K562 (cell line): ENCODE measurements around the gene GRIK1. TPM values are rescaled to one million over a fixed set of nuclear protein-coding genes. Genes with fewer than 3 reads are reported as not detected.
A peak's percentile ranks its signal among the peaks of the same experiment; 100 is the strongest.

Experiments used
- ATAC-seq: fragments of 200-7000 bp; cut with Tn5 transposase; 3 replicates; pipeline ENCODE4 v1.9.1; 2020; ENCODE audit warnings: moderate library complexity
- BruUV-seq: library from RNA; stranded (reverse); fragments of 400-500 nt; replicated peaks from 2 replicates; lab custom pipeline; 2021; lab: Mats Ljungman, UMichigan
- CTCF ChIA-PET: fragments of 300-600 bp; formaldehyde crosslinking; extraction: SDS; loops from one replicate; lab custom pipeline; 2021; ENCODE audit warnings: low intra/inter-chr PET ratio; lab: Yijun Ruan, JAX
- POLR2A ChIA-PET: fragments of 300-600, 350-650 bp; sonication (Branson Sonifier 250); formaldehyde crosslinking; extraction: SDS; loops from one replicate; lab custom pipeline; 2021; ENCODE audit warnings: antibody characterized with exemption, inconsistent platforms; lab: Yijun Ruan, JAX
- DNase-seq, 4 experiments: peaks; one replicate each; pipeline versions ENCODE4 v3.0.0 to v3.0.0-alpha.2; 2011 to 2018; ENCODE audit warnings: low spot score in 3 of 4, mixed read lengths in 3 of 4; ENCODE audit errors: extremely low read depth in 1 of 4
- FAIRE-seq: peaks from 2 replicates; lab custom pipeline; 2011; peaks lifted over from hg19 to GRCh38; lab: Jason Lieb, UNC
- H2AFZ ChIP-seq: 2 replicates; pipeline ENCODE4 v1.6.0; 2011; ENCODE audit warnings: low read depth, low read length, control low read depth, inconsistent platforms
- H3K27ac ChIP-seq: fragments of 200-600 bp; 3 replicates; pipeline ENCODE4 v1.8.0; 2011; ENCODE audit warnings: low read depth, mild to moderate bottlenecking, control low read depth, inconsistent platforms, low read length, moderate library complexity, mixed read lengths; ENCODE audit errors: extremely low read depth
- H3K27me3 ChIP-seq, 2 experiments: fragments of 300-600 bp in 1 of 2; 2 replicates in 1 of 2; 3 replicates in 1 of 2; pipeline versions ENCODE4 v1.6.0 to v1.8.0; 2011; ENCODE audit warnings: inconsistent platforms in 2 of 2, low read length in 2 of 2, mild to moderate bottlenecking in 1 of 2, mixed read lengths in 1 of 2, moderate library complexity in 1 of 2; ENCODE audit not compliant: control insufficient read depth in 2 of 2, insufficient read depth in 2 of 2
- H3K36me3 ChIP-seq: fragments of 300-600 bp; 3 replicates; pipeline ENCODE4 v1.8.0; 2011; ENCODE audit warnings: mild to moderate bottlenecking, low read length, inconsistent platforms; ENCODE audit not compliant: control insufficient read depth, insufficient read depth
- H3K4me1 ChIP-seq, 2 experiments: fragments of 200-600 bp in 1 of 2; replicated peaks in 1 of 2; 2 replicates in 1 of 2; 3 replicates in 1 of 2; pipeline versions ENCODE4 v1.5.1 to v1.8.0; 2011; ENCODE audit warnings: inconsistent platforms in 2 of 2, low read length in 2 of 2, mild to moderate bottlenecking in 1 of 2, mixed read lengths in 1 of 2, moderate library complexity in 1 of 2; ENCODE audit not compliant: control insufficient read depth in 2 of 2, insufficient read depth in 2 of 2
- H3K4me2 ChIP-seq: 2 replicates; pipeline ENCODE4 v1.6.1; 2011; ENCODE audit warnings: low read length, control low read depth, inconsistent platforms, mixed read lengths; ENCODE audit not compliant: insufficient read depth
- H3K4me3 ChIP-seq: fragments of 200-600 bp; sonication (generic), shearing (Covaris generic); 2 replicates; pipeline ENCODE4 v1.5.1; 2016; ENCODE audit warnings: control low read depth, inconsistent platforms
- H3K79me2 ChIP-seq: fragments of 200-600 bp; 3 replicates; pipeline ENCODE4 v1.8.0; 2011; ENCODE audit warnings: low read length, inconsistent platforms; ENCODE audit not compliant: control insufficient read depth, insufficient read depth
- H3K9ac ChIP-seq, 2 experiments: 2 replicates each; pipeline versions ENCODE4 v1.6.0 to v1.6.1; 2011; ENCODE audit warnings: low read depth in 2 of 2, low read length in 2 of 2, control low read depth in 1 of 2, inconsistent platforms in 1 of 2, mild to moderate bottlenecking in 1 of 2, mixed read lengths in 1 of 2; ENCODE audit not compliant: insufficient read depth in 1 of 2
- H3K9me1 ChIP-seq: one replicate; pipeline ENCODE4 v1.6.0; 2011; ENCODE audit warnings: inconsistent platforms, mild to moderate bottlenecking, low read length, moderate library complexity; ENCODE audit not compliant: control insufficient read depth, insufficient read depth
- H3K9me3 ChIP-seq: replicated peaks from 2 replicates; pipeline ENCODE4 v1.5.1; 2011; ENCODE audit warnings: low read depth, low read length, inconsistent platforms; ENCODE audit not compliant: control insufficient read depth, insufficient read depth
- H4K20me1 ChIP-seq: replicated peaks from 2 replicates; pipeline ENCODE4 v1.6.1; 2011; ENCODE audit warnings: low read length, inconsistent platforms, mixed read lengths; ENCODE audit not compliant: control insufficient read depth, insufficient read depth
- ARID1B ChIP-seq: fragments of 450-650 bp; IDR thresholded peaks from 2 replicates; pipeline ENCODE4 v1.6.1; 2016; ENCODE audit warnings: antibody characterized with exemption, mild to moderate bottlenecking, inconsistent platforms
- BACH1 ChIP-seq: fragments of 200-800 bp; sonication (Bioruptor generic); IDR thresholded peaks from 2 replicates; pipeline ENCODE4 v1.6.1; 2016; ENCODE audit warnings: missing genetic modification characterization, missing compliant biosample characterization
- CXXC5 ChIP-seq: fragments of 250-450 bp; sonication (Bioruptor Pico); IDR thresholded peaks from 2 replicates; pipeline ENCODE4 v1.8.0; 2022; ENCODE audit warnings: inconsistent platforms, mild to moderate bottlenecking, moderate library complexity
- HDAC3 ChIP-seq: fragments of 450-650 bp; IDR thresholded peaks from 2 replicates; pipeline ENCODE4 v1.6.1; 2018; ENCODE audit warnings: borderline replicate concordance, mild to moderate bottlenecking, moderate library complexity; ENCODE audit not compliant: partially characterized antibody
- HMBOX1 ChIP-seq: sonication (generic); IDR thresholded peaks from 2 replicates; pipeline ENCODE4 v1.6.1; 2016
- MECOM ChIP-seq: fragments of 250-450 bp; sonication (Bioruptor Pico); IDR thresholded peaks from 2 replicates; pipeline ENCODE4 v1.8.0; 2022; ENCODE audit warnings: inconsistent platforms
- MTF1 ChIP-seq: fragments of 250-450 bp; sonication (Bioruptor Pico); IDR thresholded peaks from 2 replicates; pipeline ENCODE4 v1.9.0; 2021; ENCODE audit warnings: moderate library complexity, mild to moderate bottlenecking, inconsistent platforms, borderline replicate concordance
- NUFIP1 ChIP-seq: fragments of 450-650 bp; IDR thresholded peaks from 2 replicates; pipeline ENCODE4 v1.6.1; 2018; ENCODE audit not compliant: partially characterized antibody
- RBBP5 ChIP-seq: fragments of 200-600 bp; sonication (generic); IDR thresholded peaks from 2 replicates; pipeline ENCODE4 v1.6.1; 2012; ENCODE audit warnings: borderline replicate concordance, mild to moderate bottlenecking, low read length, control low read depth, inconsistent platforms; ENCODE audit not compliant: insufficient read depth, poor library complexity, severe bottlenecking
- SMAD4 ChIP-seq: fragments of 250-450 bp; sonication (Bioruptor Pico); conservative IDR thresholded peaks from 2 replicates; pipeline ENCODE4 v1.8.0; 2021; ENCODE audit warnings: inconsistent platforms, mild to moderate bottlenecking, moderate library complexity
- SP2 ChIP-seq: IDR thresholded peaks from 2 replicates; pipeline ENCODE4 v1.6.1; 2011; ENCODE audit warnings: mild to moderate bottlenecking, low read depth, low read length, moderate library complexity; ENCODE audit not compliant: poor library complexity, severe bottlenecking; ENCODE audit errors: extremely low read depth
- SPI1 ChIP-seq: IDR thresholded peaks from 2 replicates; pipeline ENCODE4 v1.6.1; 2011; ENCODE audit warnings: low read depth, low read length, control low read depth, borderline replicate concordance
- TEAD4 ChIP-seq, 2 experiments: sonication (generic) in 1 of 2; formaldehyde crosslinking in 1 of 2; IDR thresholded peaks; 2 replicates each; pipeline versions ENCODE4 v1.6.1 to v1.8.0; 2012 to 2022; ENCODE audit warnings: borderline replicate concordance in 1 of 2, inconsistent platforms in 1 of 2, low read length in 1 of 2, mild to moderate bottlenecking in 1 of 2, missing genetic modification reagents in 1 of 2
- ZNF217 ChIP-seq: sonication (generic); formaldehyde crosslinking; IDR thresholded peaks from 2 replicates; pipeline ENCODE4 v1.8.0; 2022; ENCODE audit warnings: mild to moderate bottlenecking, missing genetic modification reagents
- ZNF316 ChIP-seq: fragments of 450-650 bp; IDR thresholded peaks from 2 replicates; pipeline ENCODE4 v1.6.1; 2016
- ZNF347 ChIP-seq: fragments of 450-650 bp; formaldehyde crosslinking; IDR thresholded peaks from 2 replicates; pipeline ENCODE4 v1.4.0; 2020; ENCODE audit warnings: low read depth, mild to moderate bottlenecking, moderate library complexity
- ZNF644 ChIP-seq: fragments of 200-800 bp; sonication (Bioruptor generic); IDR thresholded peaks from 2 replicates; pipeline ENCODE4 v1.6.1; 2016; ENCODE audit warnings: low read depth, missing genetic modification characterization, missing compliant biosample characterization
- WGBS: fragments of 100-300 bp; shearing (Covaris generic); methylation state at CpG from one replicate; pipeline ENCODE4 v1.1.6; 2016; ENCODE audit warnings: low coverage, mixed read lengths; ENCODE audit not compliant: insufficient coverage; ENCODE audit errors: missing lambda C conversion rate; 5-methylcytosine and 5-hydroxymethylcytosine counted together
- in situ Hi-C: fragments of 300-500 bp; cut with MboI; formaldehyde crosslinking; loops from 4 replicates; pipeline ENCODE4 v1.15.0; 2018; ENCODE audit warnings: inconsistent platforms, mixed read lengths
- intact Hi-C: fragments of 100-400 bp; cut with micrococcal nuclease; formaldehyde crosslinking; loops from 2 replicates; pipeline ENCODE4 v1.14.2; 2022
- polyA plus RNA-seq, 8 experiments: library from polyadenylated mRNA; depleted of rRNA in 4 of 8; stranded (reverse) in 5 of 8; unstranded in 3 of 8; fragments of >200 nt; fragmentation: Nextera tagmentation in 2 of 8; fragmentation: Illumina TruSeq in 1 of 8; extraction: Ambion mirVana in 2 of 8; extraction: Trizol in 1 of 8; gene quantifications; 2 replicates each; pipeline versions ENCODE4 v1.2.1 to v1.2.3, GENCODE V29; 2011 to 2014; ENCODE audit warnings: inconsistent platforms in 1 of 8, missing spikeins in 1 of 8
- total RNA-seq, 7 experiments: library from RNA; depleted of rRNA in 6 of 7; stranded (reverse); fragments of >200 nt in 6 of 7; fragmentation: Illumina TruSeq in 2 of 7; extraction: Trizol in 2 of 7; gene quantifications; 2 replicates each; pipeline versions ENCODE4 v1.2.1 to v1.2.3, GENCODE V29; 2011 to 2021; ENCODE audit warnings: low replicate concordance in 1 of 7
- TF ChIP-seq, protein P1 (sequence below): sonication (generic); formaldehyde crosslinking; IDR thresholded peaks from 2 replicates; pipeline ENCODE4 v1.8.1; 2023; ENCODE audit warnings: mild to moderate bottlenecking, missing genetic modification reagents

The GRIK1 gene
- total and polyA plus RNA-seq, 9 of the 15 experiments (the other 6 are each of a cell fraction or from before 2014, with no cell fraction given): 0.17 to 2.8 (median 0.53) TPM

DNA sequence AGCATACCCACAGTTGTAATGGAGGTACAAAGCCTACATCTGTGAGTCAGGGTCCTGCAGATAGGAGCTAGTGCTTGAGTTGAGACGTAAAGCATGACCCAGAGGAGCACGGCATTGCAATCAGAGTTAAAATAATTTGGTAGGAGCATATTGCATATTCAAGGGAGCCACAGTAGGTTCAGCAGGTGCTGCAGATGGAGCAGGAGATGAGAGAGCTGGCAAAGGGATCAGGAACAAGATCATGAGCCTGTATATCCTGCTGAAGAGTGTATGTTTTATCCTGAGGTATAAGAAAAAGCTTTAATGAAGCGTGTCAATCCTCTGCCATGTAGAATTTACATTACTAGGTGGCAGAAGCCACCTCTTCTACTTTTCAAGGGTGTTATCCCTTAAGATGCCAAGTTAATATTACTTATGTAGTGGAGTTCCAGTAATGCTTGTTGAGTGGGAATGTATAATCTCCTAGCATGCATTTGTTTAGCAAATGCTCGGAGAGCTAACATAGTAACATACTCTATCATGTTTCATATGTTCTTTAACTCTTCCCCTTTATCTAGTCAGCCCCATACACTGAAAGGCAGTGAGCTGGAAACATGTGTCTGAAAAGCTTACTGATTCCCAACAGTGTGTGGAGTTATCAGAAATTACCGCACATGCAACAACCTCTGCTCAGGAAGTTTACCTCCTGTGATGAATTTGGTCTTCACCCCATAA lies 300.3 kb downstream of the GRIK1 start:
- no peak for FAIRE-seq
- Histone ChIP-seq H3K79me2 (no peaks in the 10 kb centered on the region), H3K9me3 (peaks cover 15% of the 10 kb centered on the region), H3K4me3 (no peak overlapping the region), H3K9ac (peak overlapping the region in 1 of 2 experiments; percentile 10; a peak in 1 of 4 replicates), H2AFZ (peak overlapping the region; percentile 63), H3K36me3 (peaks cover 13% of the 10 kb centered on the region), H3K4me1 (peaks cover 19 to 84% of the 10 kb centered on the region in 2 experiments), H4K20me1 (no peaks in the 10 kb centered on the region), H3K27ac (peak overlapping the region; percentile 98), H3K9me1 (no peaks in the 10 kb centered on the region), H3K4me2 (0 out of 2 replicates have a peak overlapping the region, but pooled peaks have one; percentile 7), H3K27me3 (no peaks in the 10 kb centered on the region)
- peak in 1 of 4 experiments; percentile 64 for DNase-seq
- BruUV-seq: no TSS peak
- intact Hi-C loops (loop anchor here (5.0 kb wide), 1 partner anchor 162 kb away; no protein-coding TSS in a partner anchor), in situ Hi-C loops (loop anchor here (5.0 kb wide), 1 partner anchor 332 kb away; no protein-coding TSS in a partner anchor)
- CTCF ChIA-PET: no interaction called here
- POLR2A ChIA-PET: interaction anchor here (0.5 to 0.9 kb wide), 3 partner anchors 11 to 115 kb away, joined by 3 read pairs; no protein-coding TSS in a partner anchor
- ATAC-seq: no peak
- WGBS: 53% methylated on average over 5 of the region's 5 CpGs
- no peak for TF ChIP-seq ZNF347
- peak; percentile 55; the same call in 1 of the 2 replicates for TF ChIP-seq TEAD4 (IDR thresholded peaks at IDR 0.05; ENCODE audit: low read length)
- no peak for TF ChIP-seq TEAD4 (CRISPR knock-in tag; IDR thresholded peaks at IDR 0.05; ENCODE audit: borderline replicate concordance)
- TF ChIP-seq HDAC3: peak; percentile 13
- TF ChIP-seq SP2: no peak
- peak; percentile 46; the same call in 1 of the 2 replicates for TF ChIP-seq HMBOX1
- no peak for TF ChIP-seq ZNF316
- TF ChIP-seq ZNF644 (tag): no peak; the same call in 1 of the 2 replicates
- TF ChIP-seq SPI1: no peak
- TF ChIP-seq ARID1B: peak; percentile 46; the same call in 1 of the 2 replicates
- TF ChIP-seq, protein P1, sequence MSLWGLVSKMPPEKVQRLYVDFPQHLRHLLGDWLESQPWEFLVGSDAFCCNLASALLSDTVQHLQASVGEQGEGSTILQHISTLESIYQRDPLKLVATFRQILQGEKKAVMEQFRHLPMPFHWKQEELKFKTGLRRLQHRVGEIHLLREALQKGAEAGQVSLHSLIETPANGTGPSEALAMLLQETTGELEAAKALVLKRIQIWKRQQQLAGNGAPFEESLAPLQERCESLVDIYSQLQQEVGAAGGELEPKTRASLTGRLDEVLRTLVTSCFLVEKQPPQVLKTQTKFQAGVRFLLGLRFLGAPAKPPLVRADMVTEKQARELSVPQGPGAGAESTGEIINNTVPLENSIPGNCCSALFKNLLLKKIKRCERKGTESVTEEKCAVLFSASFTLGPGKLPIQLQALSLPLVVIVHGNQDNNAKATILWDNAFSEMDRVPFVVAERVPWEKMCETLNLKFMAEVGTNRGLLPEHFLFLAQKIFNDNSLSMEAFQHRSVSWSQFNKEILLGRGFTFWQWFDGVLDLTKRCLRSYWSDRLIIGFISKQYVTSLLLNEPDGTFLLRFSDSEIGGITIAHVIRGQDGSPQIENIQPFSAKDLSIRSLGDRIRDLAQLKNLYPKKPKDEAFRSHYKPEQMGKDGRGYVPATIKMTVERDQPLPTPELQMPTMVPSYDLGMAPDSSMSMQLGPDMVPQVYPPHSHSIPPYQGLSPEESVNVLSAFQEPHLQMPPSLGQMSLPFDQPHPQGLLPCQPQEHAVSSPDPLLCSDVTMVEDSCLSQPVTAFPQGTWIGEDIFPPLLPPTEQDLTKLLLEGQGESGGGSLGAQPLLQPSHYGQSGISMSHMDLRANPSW: no peak
- peak; percentile 58; the same call in 1 of the 2 replicates for TF ChIP-seq CXXC5 (CRISPR knock-in tag)
- TF ChIP-seq RBBP5: no peak
- no peak for TF ChIP-seq ZNF217
- TF ChIP-seq MECOM: peak; percentile 64; the same call in 1 of the 2 replicates
- 0 out of 2 replicates have a peak, but pooled peaks have one; percentile 41 for TF ChIP-seq BACH1 (tag)
- TF ChIP-seq SMAD4 (CRISPR knock-in tag): 0 out of 2 replicates have a peak, but pooled peaks have one; percentile 4
- no peak for TF ChIP-seq MTF1 (CRISPR knock-in tag)
- TF ChIP-seq NUFIP1: no peak
